Measurements from ENCODE around the gene MTFMT. TPM values are rescaled to one million over a fixed set of nuclear protein-coding genes. Genes with fewer than 3 reads are reported as not detected.

Gene MTFMT
- total and polyA plus RNA-seq, 2 donors (not counting 1 experiment from before 2014, with no cell fraction given): 16.6 to 17.0 TPM

GRCh38 chr15:64951777-64952418 is 77.5 kb downstream of the MTFMT start:
- no peaks in the 10 kb centered on the region for H4K20me1 ChIP-seq (ENCODE audit: control insufficient read depth, extremely low read depth, insufficient read depth, low read length)
- H3K79me2 ChIP-seq (ENCODE audit: control insufficient read depth, insufficient read depth, low read length): no peaks in the 10 kb centered on the region
- DNase-seq (ENCODE audit: low read depth in 2 of 2): no peak
- H3K27ac ChIP-seq (ENCODE audit: insufficient read depth, low read length): no peak overlapping the region
- H3K4me1 ChIP-seq (ENCODE audit: control insufficient read depth, extremely low read depth, insufficient read depth, low read length): no peaks in the 10 kb centered on the region
- H3K9me3 ChIP-seq (ENCODE audit: control insufficient read depth, insufficient read depth, low read depth, low read length): no peaks in the 10 kb centered on the region
- H3K36me3 ChIP-seq (ENCODE audit: control insufficient read depth, insufficient read depth, low read length): no peaks in the 10 kb centered on the region
- H3K9ac ChIP-seq (ENCODE audit: insufficient read depth, low read length): no peak overlapping the region
- H2AFZ ChIP-seq (ENCODE audit: low read length): no peak overlapping the region
- H3K27me3 ChIP-seq (ENCODE audit: control insufficient read depth, insufficient read depth, low read length): no peaks in the 10 kb centered on the region
- no peak overlapping the region for H3K4me2 ChIP-seq (ENCODE audit: extremely low read depth, insufficient read depth, low read length)
- TF ChIP-seq, protein P1, sequence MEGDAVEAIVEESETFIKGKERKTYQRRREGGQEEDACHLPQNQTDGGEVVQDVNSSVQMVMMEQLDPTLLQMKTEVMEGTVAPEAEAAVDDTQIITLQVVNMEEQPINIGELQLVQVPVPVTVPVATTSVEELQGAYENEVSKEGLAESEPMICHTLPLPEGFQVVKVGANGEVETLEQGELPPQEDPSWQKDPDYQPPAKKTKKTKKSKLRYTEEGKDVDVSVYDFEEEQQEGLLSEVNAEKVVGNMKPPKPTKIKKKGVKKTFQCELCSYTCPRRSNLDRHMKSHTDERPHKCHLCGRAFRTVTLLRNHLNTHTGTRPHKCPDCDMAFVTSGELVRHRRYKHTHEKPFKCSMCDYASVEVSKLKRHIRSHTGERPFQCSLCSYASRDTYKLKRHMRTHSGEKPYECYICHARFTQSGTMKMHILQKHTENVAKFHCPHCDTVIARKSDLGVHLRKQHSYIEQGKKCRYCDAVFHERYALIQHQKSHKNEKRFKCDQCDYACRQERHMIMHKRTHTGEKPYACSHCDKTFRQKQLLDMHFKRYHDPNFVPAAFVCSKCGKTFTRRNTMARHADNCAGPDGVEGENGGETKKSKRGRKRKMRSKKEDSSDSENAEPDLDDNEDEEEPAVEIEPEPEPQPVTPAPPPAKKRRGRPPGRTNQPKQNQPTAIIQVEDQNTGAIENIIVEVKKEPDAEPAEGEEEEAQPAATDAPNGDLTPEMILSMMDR (conservative IDR thresholded peaks at IDR 0.05 in 1 of 2, IDR thresholded peaks at IDR 0.05 in 1 of 2; ENCODE audit: low read depth in 1 of 2, low read length in 2 of 2): no peak
- TF ChIP-seq EZH2 (IDR thresholded peaks at IDR 0.05; ENCODE audit: low read length, missing control alignments): no peak
- H3K4me3 ChIP-seq (replicated peaks in 1 of 4; ENCODE audit: control extremely low read depth in 1 of 4, insufficient read depth in 1 of 4, low read depth in 3 of 4, low read length in 4 of 4): no peak overlapping the region

Other genes starting within 250 kb of the MTFMT start
- gene PIF1, start 204.0 kb downstream of the MTFMT start, total RNA-seq: 3.1 and 9.4 TPM in 2 replicates
- gene PIF1, start 204.0 kb downstream of the MTFMT start, polyA plus RNA-seq: 5.1 and 5.2 TPM in 2 replicates
- gene PLEKHO2, start 187.7 kb downstream of the MTFMT start, total RNA-seq: 70.1 and 163 TPM in 2 replicates
- 39.2 and 78.6 TPM in 2 replicates for gene PLEKHO2, start 187.7 kb downstream of the MTFMT start, polyA plus RNA-seq
- 6.7 and 13.2 TPM in 2 replicates for gene ANKDD1A, start 117.7 kb downstream of the MTFMT start, total RNA-seq
- 3.2 and 8.2 TPM in 2 replicates for gene ANKDD1A, start 117.7 kb downstream of the MTFMT start, polyA plus RNA-seq
- 68.4 and 90.4 TPM in 2 replicates for gene SPG21, start 39.7 kb downstream of the MTFMT start, total RNA-seq
- 89.9 and 95.3 TPM in 2 replicates for gene SPG21, start 39.7 kb downstream of the MTFMT start, polyA plus RNA-seq
- 0.51 and 0.66 TPM in 2 replicates for gene SLC51B, start 15.7 kb upstream of the MTFMT start, total RNA-seq
- 0.98 and 1.2 TPM in 2 replicates for gene SLC51B, start 15.7 kb upstream of the MTFMT start, polyA plus RNA-seq
- 49.3 and 50.5 TPM in 2 replicates for gene RASL12, start 38.4 kb upstream of the MTFMT start, total RNA-seq
- gene RASL12, start 38.4 kb upstream of the MTFMT start, polyA plus RNA-seq: 9.1 and 16.9 TPM in 2 replicates
- not detected in 2 replicates for gene KBTBD13, start 47.1 kb upstream of the MTFMT start, total RNA-seq
- 0.02 TPM in 1 of 2 replicates, not detected in the other for gene KBTBD13, start 47.1 kb upstream of the MTFMT start, polyA plus RNA-seq
- 0.99 and 1.0 TPM in 2 replicates for gene UBAP1L, start 85.6 kb upstream of the MTFMT start, total RNA-seq
- 0.18 and 0.33 TPM in 2 replicates for gene UBAP1L, start 85.6 kb upstream of the MTFMT start, polyA plus RNA-seq
- gene PDCD7, start 104.2 kb upstream of the MTFMT start, total RNA-seq: 17.0 and 18.5 TPM in 2 replicates
- 21.7 and 23.0 TPM in 2 replicates for gene PDCD7, start 104.2 kb upstream of the MTFMT start, polyA plus RNA-seq
- gene CLPX, start 155.7 kb upstream of the MTFMT start, total RNA-seq: 36.2 and 42.1 TPM in 2 replicates
- gene CLPX, start 155.7 kb upstream of the MTFMT start, polyA plus RNA-seq: 50.4 and 53.4 TPM in 2 replicates
- gene CILP, start 181.8 kb upstream of the MTFMT start, total RNA-seq: 0.17 and 0.26 TPM in 2 replicates
- 0.06 and 0.17 TPM in 2 replicates for gene CILP, start 181.8 kb upstream of the MTFMT start, polyA plus RNA-seq

All from fibroblast of lung (primary cell).